GM12878 (cell line): ENCODE results near the gene MAD1L1. TPM values are rescaled to one million over a fixed set of nuclear protein-coding genes. Genes with fewer than 3 reads are reported as not detected.

Experiments used
- ATAC-seq: fragments of 200-7000 bp; cut with Tn5 transposase; 3 replicates; pipeline ENCODE4 v1.9.1; 2020; ENCODE audit warnings: mild to moderate bottlenecking, moderate library complexity
- BruUV-seq: library from RNA; stranded (reverse); fragments of 400-500 nt; replicated peaks from 2 replicates; lab custom pipeline; 2021; lab: Mats Ljungman, UMichigan
- CTCF ChIA-PET: fragments of 300-600 bp; sonication (Branson Sonifier 250); formaldehyde crosslinking; extraction: SDS; loops from one replicate; lab custom pipeline; 2021; ENCODE audit warnings: inconsistent platforms; lab: Yijun Ruan, JAX
- POLR2A ChIA-PET: fragments of 350-600 bp; formaldehyde crosslinking; extraction: SDS; loops from one replicate; lab custom pipeline; 2021; ENCODE audit warnings: inconsistent platforms; lab: Charles Lee
- RAD21 ChIA-PET: fragments of 300-600 bp; sonication (Branson Sonifier 250); formaldehyde crosslinking; loops from one replicate; lab custom pipeline; 2023; ENCODE audit warnings: antibody characterized with exemption; ENCODE audit not compliant: unreplicated experiment; lab: Charles Lee
- SMC1A ChIA-PET: fragments of 300-600 bp; sonication (Branson Sonifier 250); formaldehyde crosslinking; loops from one replicate; lab custom pipeline; 2023; ENCODE audit not compliant: unreplicated experiment, uncharacterized antibody; lab: Charles Lee
- DNase-seq: peaks from one replicate; pipeline ENCODE4 v3.0.0-alpha.2; 2011; ENCODE audit warnings: low read depth, low spot score
- FAIRE-seq: peaks from 3 replicates; lab custom pipeline; 2011; peaks lifted over from hg19 to GRCh38; lab: Jason Lieb, UNC
- H2AFZ ChIP-seq: 2 replicates; pipeline ENCODE4 v1.6.0; 2011; ENCODE audit warnings: low read depth, low read length, control low read depth; ENCODE audit not compliant: control insufficient read depth
- H3K27ac ChIP-seq: 2 replicates; pipeline ENCODE4 v1.5.1; 2011; ENCODE audit warnings: control low read depth; ENCODE audit not compliant: control insufficient read depth, insufficient read depth
- H3K27me3 ChIP-seq, 2 experiments: replicated peaks in 1 of 2; 2 replicates each; pipeline versions ENCODE4 v1.6.0 to v1.6.1; 2011; ENCODE audit warnings: low read length in 1 of 2; ENCODE audit not compliant: control insufficient read depth in 2 of 2, insufficient read depth in 2 of 2
- H3K36me3 ChIP-seq, 2 experiments: 2 replicates each; pipeline ENCODE4 v1.5.1; 2011; ENCODE audit warnings: low read length in 1 of 2; ENCODE audit not compliant: control insufficient read depth in 2 of 2, insufficient read depth in 2 of 2
- H3K4me1 ChIP-seq: 2 replicates; pipeline ENCODE4 v1.6.1; 2011; ENCODE audit warnings: mild to moderate bottlenecking, low read length, moderate library complexity, mixed read lengths; ENCODE audit not compliant: control insufficient read depth, insufficient read depth
- H3K4me2 ChIP-seq: 2 replicates; pipeline ENCODE4 v1.6.0; 2011; ENCODE audit warnings: control low read depth; ENCODE audit not compliant: control insufficient read depth, insufficient read depth
- H3K4me3 ChIP-seq: fragments of 200-600 bp; sonication (generic); 2 replicates; pipeline ENCODE4 v1.5.1; 2016
- H3K79me2 ChIP-seq: 2 replicates; pipeline ENCODE4 v1.6.0; 2011; ENCODE audit warnings: low read length; ENCODE audit not compliant: control insufficient read depth, insufficient read depth
- H3K9ac ChIP-seq: 2 replicates; pipeline ENCODE4 v1.8.0; 2011; ENCODE audit warnings: low read length, control low read depth, mixed read lengths; ENCODE audit not compliant: control insufficient read depth, insufficient read depth
- H3K9me3 ChIP-seq: replicated peaks from 3 replicates; pipeline ENCODE4 v1.5.1; 2011; ENCODE audit warnings: mild to moderate bottlenecking, low read length; ENCODE audit not compliant: control insufficient read depth, insufficient read depth
- H4K20me1 ChIP-seq: 2 replicates; pipeline ENCODE4 v1.6.0; 2011; ENCODE audit not compliant: control insufficient read depth, insufficient read depth
- BMI1 ChIP-seq: fragments of 450-650 bp; IDR thresholded peaks from 2 replicates; pipeline ENCODE4 v1.6.1; 2016; ENCODE audit warnings: mild to moderate bottlenecking, moderate library complexity, borderline replicate concordance
- NFYB ChIP-seq: IDR thresholded peaks from 2 replicates; pipeline ENCODE4 v1.6.1; 2011; ENCODE audit warnings: low read depth, mild to moderate bottlenecking, low read length, improper control_type of control experiment, moderate library complexity; ENCODE audit not compliant: insufficient read depth
- POLR2AphosphoS2 ChIP-seq: IDR thresholded peaks from 2 replicates; pipeline ENCODE4 v1.6.1; 2011; ENCODE audit warnings: low read depth, mild to moderate bottlenecking, low read length, improper control_type of control experiment, moderate library complexity
- RAD21 ChIP-seq: IDR thresholded peaks from 2 replicates; pipeline ENCODE4 v1.6.1; 2011; ENCODE audit warnings: mild to moderate bottlenecking, low read depth, low read length, moderate library complexity; ENCODE audit not compliant: insufficient read depth
- RAD51 ChIP-seq: fragments of 450-650 bp; IDR thresholded peaks from 2 replicates; pipeline ENCODE4 v1.6.1; 2016; ENCODE audit warnings: moderate library complexity, mild to moderate bottlenecking, inconsistent platforms
- SMARCA5 ChIP-seq: fragments of 450-650 bp; IDR thresholded peaks from 2 replicates; pipeline ENCODE4 v1.6.1; 2017; ENCODE audit warnings: mild to moderate bottlenecking
- WGBS: methylation state at CpG from one replicate; pipeline ENCODE4 v1.1.6; 2016; ENCODE audit warnings: low lambda C conversion rate; ENCODE audit not compliant: insufficient replicate concordance, insufficient coverage; ENCODE audit errors: missing lambda C conversion rate; 5-methylcytosine and 5-hydroxymethylcytosine counted together
- in situ Hi-C: fragments of 300-500 bp; cut with MboI; formaldehyde crosslinking; loops from 9 replicates; pipeline ENCODE4 v1.14.3; 2018; ENCODE audit warnings: mixed read lengths
- intact Hi-C: fragments of 100-400 bp; cut with micrococcal nuclease; formaldehyde crosslinking; loops from one replicate; pipeline ENCODE4 v1.14.2; 2022; ENCODE audit not compliant: unreplicated experiment
- polyA plus RNA-seq, 11 experiments: library from polyadenylated mRNA; depleted of rRNA in 4 of 11; unstranded in 6 of 11; stranded (reverse) in 5 of 11; fragments of >200 nt; fragmentation: Nextera tagmentation in 4 of 11; fragmentation: Illumina TruSeq in 1 of 11; extraction: Ambion mirVana in 4 of 11; extraction: Trizol in 1 of 11; gene quantifications; 1 replicate in 1 of 11; 2 replicates in 10 of 11; pipeline versions ENCODE4 v1.2.1 to v1.2.3, GENCODE V29; 2011 to 2016; ENCODE audit warnings: inconsistent platforms in 2 of 11, missing spikeins in 2 of 11, low read depth in 1 of 11
- total RNA-seq, 4 experiments: library from RNA; depleted of rRNA in 3 of 4; stranded (reverse); fragments of >200 nt in 3 of 4; fragmentation: Illumina TruSeq in 1 of 4; extraction: Trizol in 1 of 4; gene quantifications; 2 replicates each; pipeline versions ENCODE4 v1.2.1 to v1.2.3, GENCODE V29; 2013 to 2021
- TF ChIP-seq, protein P1 (sequence below): fragments of 450-650 bp; IDR thresholded peaks from 2 replicates; pipeline ENCODE4 v1.6.1; 2017; ENCODE audit warnings: mild to moderate bottlenecking, low read depth, inconsistent platforms; ENCODE audit not compliant: poor library complexity, severe bottlenecking

The MAD1L1 gene
- total and polyA plus RNA-seq, 10 of the 15 experiments (the other 5 are each of a cell fraction or from before 2014, with no cell fraction given), result 2.2 to 76.8 (median 38.3) TPM

DNA sequence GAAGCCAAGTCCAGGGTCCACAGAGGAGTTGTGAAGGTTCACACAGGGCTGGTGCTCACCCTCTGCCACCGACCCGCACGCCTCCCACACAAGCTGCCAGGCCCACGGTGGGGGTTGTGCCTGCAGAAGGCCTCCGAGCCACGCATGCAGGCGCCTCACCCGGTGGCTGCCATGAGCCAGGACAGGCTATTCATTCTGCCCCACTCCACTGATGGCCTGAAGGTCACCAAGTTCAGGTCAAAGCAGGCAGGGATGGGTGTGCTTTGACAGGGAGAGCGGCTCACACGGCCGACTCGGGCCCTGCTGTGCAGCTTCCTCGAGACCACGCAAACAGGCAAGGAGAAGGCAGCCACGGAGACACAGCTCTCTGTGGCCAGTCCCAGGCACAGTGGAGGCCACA, 143.9 kb downstream of the MAD1L1 start:
- SMC1A ChIA-PET, result no interaction called here
- no peak for FAIRE-seq
- H3K4me1 ChIP-seq, result no peaks in the 10 kb centered on the region
- RAD21 ChIA-PET, result interaction anchor here (1.3 kb wide), 1 partner anchor 11 kb away, joined by 4 read pairs; no protein-coding TSS in a partner anchor
- H3K36me3 ChIP-seq, result peaks cover 2 to 6% of the 10 kb centered on the region in 2 experiments; a peak in 2 of 4 replicates
- 98% methylated on average over 14 of the region's 15 CpGs for WGBS
- BruUV-seq, result no TSS peak
- in situ Hi-C loops, result no loop called here
- no peaks in the 10 kb centered on the region for H4K20me1 ChIP-seq
- CTCF ChIA-PET, result no interaction called here
- H3K4me2 ChIP-seq, result no peak overlapping the region
- H3K27me3 ChIP-seq, result no peaks in the 10 kb centered on the region
- no peak for DNase-seq
- no peak overlapping the region for H3K9ac ChIP-seq
- intact Hi-C loops, result no loop called here
- no peaks in the 10 kb centered on the region for H3K79me2 ChIP-seq
- H3K9me3 ChIP-seq, result no peaks in the 10 kb centered on the region
- no peak for ATAC-seq
- H3K27ac ChIP-seq, result no peak overlapping the region
- no peak overlapping the region for H3K4me3 ChIP-seq
- no peak overlapping the region for H2AFZ ChIP-seq
- POLR2A ChIA-PET, result no interaction called here
- no peak for TF ChIP-seq SMARCA5
- TF ChIP-seq, protein P1, sequence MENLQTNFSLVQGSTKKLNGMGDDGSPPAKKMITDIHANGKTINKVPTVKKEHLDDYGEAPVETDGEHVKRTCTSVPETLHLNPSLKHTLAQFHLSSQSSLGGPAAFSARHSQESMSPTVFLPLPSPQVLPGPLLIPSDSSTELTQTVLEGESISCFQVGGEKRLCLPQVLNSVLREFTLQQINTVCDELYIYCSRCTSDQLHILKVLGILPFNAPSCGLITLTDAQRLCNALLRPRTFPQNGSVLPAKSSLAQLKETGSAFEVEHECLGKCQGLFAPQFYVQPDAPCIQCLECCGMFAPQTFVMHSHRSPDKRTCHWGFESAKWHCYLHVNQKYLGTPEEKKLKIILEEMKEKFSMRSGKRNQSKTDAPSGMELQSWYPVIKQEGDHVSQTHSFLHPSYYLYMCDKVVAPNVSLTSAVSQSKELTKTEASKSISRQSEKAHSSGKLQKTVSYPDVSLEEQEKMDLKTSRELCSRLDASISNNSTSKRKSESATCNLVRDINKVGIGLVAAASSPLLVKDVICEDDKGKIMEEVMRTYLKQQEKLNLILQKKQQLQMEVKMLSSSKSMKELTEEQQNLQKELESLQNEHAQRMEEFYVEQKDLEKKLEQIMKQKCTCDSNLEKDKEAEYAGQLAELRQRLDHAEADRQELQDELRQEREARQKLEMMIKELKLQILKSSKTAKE, result no peak
- no peak for TF ChIP-seq BMI1
- no peak for TF ChIP-seq RAD51
- no peak for TF ChIP-seq RAD21
- no peak for TF ChIP-seq POLR2AphosphoS2
- TF ChIP-seq NFYB, result no peak
